ENCODE data around the gene CARD11.

DNA sequence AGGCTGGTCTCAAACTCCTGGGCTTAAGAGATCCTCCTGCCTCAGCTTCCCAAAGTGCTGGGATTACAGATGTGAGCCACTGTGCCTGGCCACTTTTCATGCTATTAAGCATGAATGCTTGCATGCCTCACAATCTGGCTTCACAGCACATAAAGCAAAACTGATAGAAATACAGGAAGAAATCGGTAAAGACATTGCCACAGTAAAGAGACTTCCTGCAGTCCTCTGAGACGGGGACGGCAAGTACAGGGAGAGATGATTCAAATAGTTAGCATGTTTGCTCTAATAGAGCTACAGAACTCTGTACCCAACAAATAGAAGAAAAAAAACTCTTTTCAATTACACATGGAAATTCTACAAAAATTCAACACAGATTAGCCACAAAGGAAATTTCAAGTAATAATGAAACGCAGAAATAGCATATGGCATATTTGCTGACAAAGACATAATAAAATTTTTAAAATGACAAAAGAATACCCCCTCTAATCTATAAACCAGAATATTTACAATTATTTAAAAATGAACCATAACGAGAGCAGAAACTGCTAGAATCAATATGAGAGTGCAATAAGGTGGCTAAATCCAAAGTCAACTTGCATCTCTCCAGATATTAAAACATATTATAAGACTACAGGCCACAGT lies 32.3 kb downstream of the CARD11 start:
- no peak for TF ChIP-seq MXI1 (IDR thresholded peaks at IDR 0.05; ENCODE audit: low read depth, low read length)
- TF ChIP-seq, protein P1, sequence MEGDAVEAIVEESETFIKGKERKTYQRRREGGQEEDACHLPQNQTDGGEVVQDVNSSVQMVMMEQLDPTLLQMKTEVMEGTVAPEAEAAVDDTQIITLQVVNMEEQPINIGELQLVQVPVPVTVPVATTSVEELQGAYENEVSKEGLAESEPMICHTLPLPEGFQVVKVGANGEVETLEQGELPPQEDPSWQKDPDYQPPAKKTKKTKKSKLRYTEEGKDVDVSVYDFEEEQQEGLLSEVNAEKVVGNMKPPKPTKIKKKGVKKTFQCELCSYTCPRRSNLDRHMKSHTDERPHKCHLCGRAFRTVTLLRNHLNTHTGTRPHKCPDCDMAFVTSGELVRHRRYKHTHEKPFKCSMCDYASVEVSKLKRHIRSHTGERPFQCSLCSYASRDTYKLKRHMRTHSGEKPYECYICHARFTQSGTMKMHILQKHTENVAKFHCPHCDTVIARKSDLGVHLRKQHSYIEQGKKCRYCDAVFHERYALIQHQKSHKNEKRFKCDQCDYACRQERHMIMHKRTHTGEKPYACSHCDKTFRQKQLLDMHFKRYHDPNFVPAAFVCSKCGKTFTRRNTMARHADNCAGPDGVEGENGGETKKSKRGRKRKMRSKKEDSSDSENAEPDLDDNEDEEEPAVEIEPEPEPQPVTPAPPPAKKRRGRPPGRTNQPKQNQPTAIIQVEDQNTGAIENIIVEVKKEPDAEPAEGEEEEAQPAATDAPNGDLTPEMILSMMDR (IDR thresholded peaks at IDR 0.05), result no peak
- TF ChIP-seq REST (IDR thresholded peaks at IDR 0.05; ENCODE audit: low read depth, low read length), result no peak

Data from SK-N-SH (cell line).